Gastroesophageal sphincter (tissue), 3 donors: ENCODE results near the gene SPATA20.

Source experiments
- CTCF ChIP-seq, 4 experiments: fragments of 200-600 bp in 2 of 4; fragments of 450-650 bp in 2 of 4; sonication (generic) in 1 of 4; IDR thresholded peaks; one replicate each; pipeline ENCODE4 v1.5.1; 2017 to 2019; ENCODE audit warnings: antibody characterized with exemption in 4 of 4, mild to moderate bottlenecking in 2 of 4, moderate library complexity in 2 of 4
- EP300 ChIP-seq: sonication (generic); formaldehyde crosslinking; IDR thresholded peaks from one replicate; pipeline ENCODE4 v1.6.1; 2017; ENCODE audit warnings: antibody characterized with exemption, mild to moderate bottlenecking
- POLR2A ChIP-seq, 2 donors: fragments of 450-650 bp; IDR thresholded peaks; one replicate each; pipeline ENCODE4 v1.6.1; 2017; ENCODE audit warnings: antibody characterized with exemption in 2 of 2, mild to moderate bottlenecking in 2 of 2, moderate library complexity in 1 of 2
- POLR2AphosphoS5 ChIP-seq: sonication (generic); formaldehyde crosslinking; IDR thresholded peaks from one replicate; pipeline ENCODE4 v1.6.1; 2017; ENCODE audit warnings: antibody characterized with exemption

- TF ChIP-seq CTCF (IDR thresholded peaks at IDR 0.05) (no peak), EP300 (no peak), POLR2AphosphoS5 (no peak), POLR2A (IDR thresholded peaks at IDR 0.05) (no peak)
Observed at GRCh38 chr17:50588391-50589049, 41.5 kb downstream of the SPATA20 start.
